Measurements from ENCODE around the gene ZNF821.
"Not testable (repeated sequence)": the region's sequence is repeated elsewhere in the genome, so short reads cannot be mapped to it uniquely, and the experiment has no call there.

GRCh38 chr16:71817155-71817500, 66.9 kb downstream of the ZNF821 start:
- TF ChIP-seq CTCF (conservative IDR thresholded peaks at IDR 0.05; ENCODE audit: low read depth, low read length); EZH2 (IDR thresholded peaks at IDR 0.05; ENCODE audit: low read length, unreplicated experiment): not testable (repeated sequence)
